H9 (cell line): ENCODE data around the gene ITCH. TPM values are rescaled to one million over a fixed set of nuclear protein-coding genes. Genes with fewer than 3 reads are reported as not detected.

Experiments used
- DNase-seq: peaks from one replicate; pipeline ENCODE4 v3.0.0-alpha.2; 2017
- H2AFZ ChIP-seq: one replicate; pipeline ENCODE4 v1.6.1; 2013; ENCODE audit warnings: mild to moderate bottlenecking, low read length, control low read depth, moderate library complexity
- H2AK5ac ChIP-seq: 2 replicates; pipeline ENCODE4 v1.6.1; 2013; ENCODE audit warnings: low read length, control low read depth, mixed read lengths; ENCODE audit not compliant: insufficient read length
- H2BK120ac ChIP-seq: one replicate; pipeline ENCODE4 v1.6.1; 2013; ENCODE audit warnings: low read depth, mild to moderate bottlenecking, low read length, control low read depth, inconsistent platforms; ENCODE audit not compliant: poor library complexity, severe bottlenecking
- H2BK12ac ChIP-seq: 2 replicates; pipeline ENCODE4 v1.6.1; 2013; ENCODE audit warnings: low read length, control low read depth, mixed read lengths, low read depth; ENCODE audit not compliant: insufficient read length
- H2BK15ac ChIP-seq: 2 replicates; pipeline ENCODE4 v1.6.1; 2013; ENCODE audit warnings: low read depth, low read length, control low read depth
- H2BK20ac ChIP-seq: one replicate; pipeline ENCODE4 v1.6.1; 2013; ENCODE audit warnings: low read depth, mild to moderate bottlenecking, low read length, control low read depth, inconsistent platforms; ENCODE audit not compliant: poor library complexity, severe bottlenecking
- H2BK5ac ChIP-seq: 2 replicates; pipeline ENCODE4 v1.6.1; 2013; ENCODE audit warnings: low read length, control low read depth, mixed read lengths; ENCODE audit not compliant: insufficient read length
- H3K14ac ChIP-seq: 2 replicates; pipeline ENCODE4 v1.6.1; 2013; ENCODE audit warnings: low read length, control low read depth; ENCODE audit not compliant: insufficient read depth
- H3K18ac ChIP-seq: 2 replicates; pipeline ENCODE4 v1.6.1; 2013; ENCODE audit warnings: low read depth, mild to moderate bottlenecking, mixed read lengths, low read length, control low read depth; ENCODE audit not compliant: insufficient read length
- H3K23ac ChIP-seq: 2 replicates; pipeline ENCODE4 v1.6.1; 2013; ENCODE audit warnings: low read length, control low read depth, mixed read lengths, low read depth; ENCODE audit not compliant: insufficient read length
- H3K23me2 ChIP-seq: 2 replicates; pipeline ENCODE4 v1.6.1; 2013; ENCODE audit warnings: low read depth, mild to moderate bottlenecking, mixed read lengths, low read length, control low read depth; ENCODE audit not compliant: insufficient read length, poor library complexity, severe bottlenecking
- H3K27ac ChIP-seq: 2 replicates; pipeline ENCODE4 v1.5.1; 2013; ENCODE audit warnings: low read length, control low read depth, mixed read lengths, low read depth; ENCODE audit not compliant: insufficient read length
- H3K27me3 ChIP-seq: 2 replicates; pipeline ENCODE4 v1.6.1; 2013; ENCODE audit warnings: low read length, control low read depth, inconsistent platforms; ENCODE audit not compliant: insufficient read depth
- H3K4ac ChIP-seq: 2 replicates; pipeline ENCODE4 v1.6.1; 2013; ENCODE audit warnings: low read depth, mild to moderate bottlenecking, control low read depth, inconsistent platforms, low read length, moderate library complexity
- H3K4me1 ChIP-seq: 2 replicates; pipeline ENCODE4 v1.6.1; 2013; ENCODE audit warnings: low read length, control low read depth, inconsistent platforms; ENCODE audit not compliant: insufficient read depth
- H3K4me2 ChIP-seq: 2 replicates; pipeline ENCODE4 v1.6.1; 2013; ENCODE audit warnings: low read length, control low read depth, mixed read lengths; ENCODE audit not compliant: insufficient read length, insufficient read depth
- H3K56ac ChIP-seq: 2 replicates; pipeline ENCODE4 v1.6.1; 2013; ENCODE audit warnings: low read depth, mild to moderate bottlenecking, mixed read lengths, low read length, control low read depth; ENCODE audit not compliant: insufficient read length
- H3K79me1 ChIP-seq: 2 replicates; pipeline ENCODE4 v1.6.1; 2013; ENCODE audit warnings: low read depth, mild to moderate bottlenecking, moderate library complexity, low read length, control low read depth, inconsistent platforms; ENCODE audit not compliant: insufficient read depth, poor library complexity, severe bottlenecking
- H3K79me2 ChIP-seq: 2 replicates; pipeline ENCODE4 v1.6.1; 2013; ENCODE audit warnings: low read length, control low read depth, inconsistent platforms; ENCODE audit not compliant: insufficient read depth
- H3K9ac ChIP-seq: 2 replicates; pipeline ENCODE4 v1.6.1; 2013; ENCODE audit warnings: low read length, control low read depth, mixed read lengths; ENCODE audit not compliant: insufficient read length; ENCODE audit errors: extremely low read depth
- H3K9me3 ChIP-seq: one replicate; pipeline ENCODE4 v1.6.1; 2013; ENCODE audit warnings: low read depth, low read length, inconsistent platforms; ENCODE audit not compliant: control insufficient read depth
- H3T11ph ChIP-seq: one replicate; pipeline ENCODE4 v1.6.1; 2013; ENCODE audit warnings: mild to moderate bottlenecking, low read length, control low read depth, inconsistent platforms
- H4K20me1 ChIP-seq: one replicate; pipeline ENCODE4 v1.6.1; 2013; ENCODE audit not compliant: control insufficient read depth, insufficient read length, insufficient read depth
- H4K5ac ChIP-seq: 2 replicates; pipeline ENCODE4 v1.6.1; 2013; ENCODE audit warnings: low read depth, mild to moderate bottlenecking, mixed read lengths, low read length, control low read depth; ENCODE audit not compliant: insufficient read length
- H4K8ac ChIP-seq: replicated peaks from 2 replicates; pipeline ENCODE4 v1.6.1; 2013; ENCODE audit warnings: low read length, control low read depth, mixed read lengths, low read depth; ENCODE audit not compliant: insufficient read length
- H4K91ac ChIP-seq: 2 replicates; pipeline ENCODE4 v1.6.1; 2013; ENCODE audit warnings: low read depth, mild to moderate bottlenecking, moderate library complexity, mixed read lengths, low read length, control low read depth; ENCODE audit not compliant: insufficient read length
- H3K27ac Mint-ChIP-seq, 3 experiments: 2 replicates in 2 of 3; 3 replicates in 1 of 3; pipeline ENCODE4 v1.8.0; 2020 to 2021; ENCODE audit warnings: mixed read lengths in 3 of 3, mild to moderate bottlenecking in 1 of 3, moderate library complexity in 1 of 3
- H3K27me3 Mint-ChIP-seq: 2 replicates; pipeline ENCODE4 v1.8.0; 2021; ENCODE audit warnings: low read depth, mild to moderate bottlenecking, moderate library complexity, mixed read lengths
- H3K36me3 Mint-ChIP-seq, 3 experiments: 2 replicates in 2 of 3; 3 replicates in 1 of 3; pipeline ENCODE4 v1.8.0; 2020 to 2021; ENCODE audit warnings: low read depth in 3 of 3, mixed read lengths in 3 of 3; ENCODE audit not compliant: insufficient read depth in 1 of 3
- H3K4me1 Mint-ChIP-seq, 2 experiments: 2 replicates each; pipeline ENCODE4 v1.8.0; 2020; ENCODE audit warnings: mixed read lengths in 2 of 2
- H3K4me3 Mint-ChIP-seq, 2 experiments: 2 replicates in 1 of 2; 3 replicates in 1 of 2; pipeline ENCODE4 v1.8.0; 2020 to 2021; ENCODE audit warnings: mild to moderate bottlenecking in 2 of 2, mixed read lengths in 2 of 2, moderate library complexity in 1 of 2
- H3K9me3 Mint-ChIP-seq, 2 experiments: 2 replicates in 1 of 2; 3 replicates in 1 of 2; pipeline ENCODE4 v1.8.0; 2020; ENCODE audit warnings: mild to moderate bottlenecking in 2 of 2, mixed read lengths in 2 of 2, moderate library complexity in 1 of 2
- CTCF ChIP-seq: fragments of 200-600 bp; sonication (generic); conservative IDR thresholded peaks from 3 replicates; pipeline ENCODE4 v1.8.0; 2021; ENCODE audit warnings: antibody characterized with exemption, mild to moderate bottlenecking
- WGBS: extraction: QIAGEN DNeasy Blood & Tissue Kit; methylation state at CpG from one replicate; pipeline ENCODE4 v1.1.7; 2013; ENCODE audit warnings: missing lambda C conversion rate, low lambda C conversion rate, mixed read lengths; ENCODE audit not compliant: insufficient read length; ENCODE audit errors: extremely low coverage; 5-methylcytosine and 5-hydroxymethylcytosine counted together
- total RNA-seq: library from RNA; stranded (reverse); gene quantifications from 2 replicates; pipeline ENCODE4 v1.2.1, GENCODE V29; 2021

The ITCH gene
- total RNA-seq, 1 experiment from 2014 or later = 55.9 TPM

DNA sequence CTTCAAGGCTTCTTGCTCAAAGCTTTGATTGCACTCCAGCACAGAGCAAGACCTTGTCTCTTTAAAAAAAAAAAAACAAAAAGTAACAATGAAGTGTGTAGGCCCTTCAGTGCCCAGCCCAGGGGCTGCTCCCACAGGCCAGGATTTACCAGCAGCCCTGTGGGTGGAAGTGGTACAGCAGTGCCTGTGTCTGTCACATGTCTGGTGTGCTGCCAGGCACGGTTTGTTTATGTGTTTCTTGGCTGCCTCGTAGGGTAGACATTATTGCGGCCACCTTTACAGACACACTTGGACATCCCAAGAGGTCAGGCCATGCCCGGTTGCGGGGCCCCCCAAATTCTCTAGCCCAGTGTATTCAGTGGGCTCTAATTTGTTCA, 165.8 kb downstream of the ITCH start:
- Histone ChIP-seq H4K5ac (no peak overlapping the region), H3K14ac (no peak overlapping the region), H2BK5ac (no peak overlapping the region), H3K27me3 (no peaks in the 10 kb centered on the region), H2BK15ac (no peak overlapping the region), H3T11ph (no peak overlapping the region), H3K79me1 (no peaks in the 10 kb centered on the region), H2BK20ac (no peak overlapping the region), H3K56ac (no peak overlapping the region), H3K23ac (no peak overlapping the region), H3K18ac (no peak overlapping the region), H3K4me1 (no peaks in the 10 kb centered on the region), H3K4ac (no peak overlapping the region), H3K4me2 (no peak overlapping the region), H4K91ac (no peak overlapping the region), H2AFZ (no peak overlapping the region), H2BK120ac (no peak overlapping the region), H3K23me2 (no peaks in the 10 kb centered on the region), H3K79me2 (peaks cover 3% of the 10 kb centered on the region; the same call in 1 of the 2 replicates), H4K8ac (no peak overlapping the region), H4K20me1 (no peaks in the 10 kb centered on the region), H3K9ac (no peak overlapping the region), H3K27ac (no peak overlapping the region), H3K9me3 (no peaks in the 10 kb centered on the region), H2BK12ac (no peak overlapping the region), H2AK5ac (no peak overlapping the region)
- no CpG with 5 or more reads among the region's 5 CpGs for WGBS
- no peak for DNase-seq
- H3K9me3 Mint-ChIP-seq = no peaks in the 10 kb centered on the region
- no peak overlapping the region for H3K27ac Mint-ChIP-seq
- peaks cover 11 to 73% (median 54%) of the 10 kb centered on the region in 3 experiments; a peak in 6 of 7 replicates for H3K36me3 Mint-ChIP-seq
- no peak overlapping the region for H3K4me3 Mint-ChIP-seq
- no peaks in the 10 kb centered on the region for H3K27me3 Mint-ChIP-seq
- H3K4me1 Mint-ChIP-seq = no peaks in the 10 kb centered on the region
- TF ChIP-seq CTCF = no peak
